Measurements from ENCODE around the gene ANKRD18B.
"Not testable (repeated sequence)": the region's sequence is repeated elsewhere in the genome, so short reads cannot be mapped to it uniquely, and the experiment has no call there.

Gene ANKRD18B

GRCh38 chr9:33489066-33489465, 35.0 kb upstream of the ANKRD18B start:
- H3K9me3 ChIP-seq = no peaks in the 10 kb centered on the region
- H3K36me3 ChIP-seq = no peaks in the 10 kb centered on the region
- H3K27ac ChIP-seq = no peak overlapping the region
- no peaks in the 10 kb centered on the region for H3K4me1 ChIP-seq (ENCODE audit: control insufficient read depth in 1 of 2, insufficient read depth in 1 of 2, low read depth in 1 of 2, low read length in 1 of 2)
- no peaks in the 10 kb centered on the region for H3K27me3 ChIP-seq
- H3K4me3 ChIP-seq (ENCODE audit: low read depth in 1 of 2, low read length in 1 of 2) = no peak overlapping the region
- no peak for TF ChIP-seq CTCF (IDR thresholded peaks at IDR 0.05)

- H3K36me3 ChIP-seq; H3K4me3 ChIP-seq (ENCODE audit: low read depth in 1 of 2, low read length in 1 of 2); H3K9me3 ChIP-seq; H3K27me3 ChIP-seq; H3K27ac ChIP-seq; H3K4me1 ChIP-seq (ENCODE audit: control insufficient read depth in 1 of 2, insufficient read depth in 1 of 2, low read depth in 1 of 2, low read length in 1 of 2): not testable (repeated sequence)
These were observed 30.2 kb upstream of the ANKRD18B start for GRCh38 chr9:33493819-33494218.

DNA sequence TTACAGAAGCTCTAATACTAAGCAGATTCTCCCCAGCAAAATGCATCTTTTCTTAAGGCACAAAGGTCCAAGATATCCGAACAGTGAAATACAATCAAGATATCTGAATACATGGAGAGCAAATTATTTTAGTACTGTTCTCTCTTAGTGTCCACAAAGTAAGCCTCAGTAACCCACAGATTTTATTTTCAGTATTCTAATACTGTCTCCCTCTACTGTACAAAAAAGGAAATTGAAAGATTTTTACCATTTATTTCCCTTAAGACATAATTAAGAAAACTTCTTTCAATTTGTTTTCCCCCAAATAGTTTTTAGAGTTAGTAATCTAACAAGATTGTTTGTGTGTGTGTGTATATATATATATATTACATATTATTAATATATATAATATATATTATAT, 25.7 kb upstream of the ANKRD18B start:
- Histone ChIP-seq H3K4me3 (ENCODE audit: low read depth in 1 of 2, low read length in 1 of 2) (no peak overlapping the region), H3K9me3 (no peaks in the 10 kb centered on the region), H3K4me1 (ENCODE audit: control insufficient read depth in 1 of 2, insufficient read depth in 1 of 2, low read depth in 1 of 2, low read length in 1 of 2) (no peaks in the 10 kb centered on the region), H3K27ac (no peak overlapping the region), H3K36me3 (no peaks in the 10 kb centered on the region), H3K27me3 (no peaks in the 10 kb centered on the region)
- TF ChIP-seq CTCF (IDR thresholded peaks at IDR 0.05) = no peak

- Histone ChIP-seq H3K4me3 (ENCODE audit: low read depth in 1 of 2, low read length in 1 of 2) (no peak overlapping the region), H3K4me1 (ENCODE audit: control insufficient read depth in 1 of 2, insufficient read depth in 1 of 2, low read depth in 1 of 2, low read length in 1 of 2) (no peaks in the 10 kb centered on the region), H3K36me3 (no peaks in the 10 kb centered on the region), H3K27me3 (no peaks in the 10 kb centered on the region), H3K9me3 (no peaks in the 10 kb centered on the region), H3K27ac (no peak overlapping the region)
- no peak for TF ChIP-seq CTCF (IDR thresholded peaks at IDR 0.05)
These were observed 17.3 kb upstream of the ANKRD18B start for GRCh38 chr9:33506626-33507370.

DNA sequence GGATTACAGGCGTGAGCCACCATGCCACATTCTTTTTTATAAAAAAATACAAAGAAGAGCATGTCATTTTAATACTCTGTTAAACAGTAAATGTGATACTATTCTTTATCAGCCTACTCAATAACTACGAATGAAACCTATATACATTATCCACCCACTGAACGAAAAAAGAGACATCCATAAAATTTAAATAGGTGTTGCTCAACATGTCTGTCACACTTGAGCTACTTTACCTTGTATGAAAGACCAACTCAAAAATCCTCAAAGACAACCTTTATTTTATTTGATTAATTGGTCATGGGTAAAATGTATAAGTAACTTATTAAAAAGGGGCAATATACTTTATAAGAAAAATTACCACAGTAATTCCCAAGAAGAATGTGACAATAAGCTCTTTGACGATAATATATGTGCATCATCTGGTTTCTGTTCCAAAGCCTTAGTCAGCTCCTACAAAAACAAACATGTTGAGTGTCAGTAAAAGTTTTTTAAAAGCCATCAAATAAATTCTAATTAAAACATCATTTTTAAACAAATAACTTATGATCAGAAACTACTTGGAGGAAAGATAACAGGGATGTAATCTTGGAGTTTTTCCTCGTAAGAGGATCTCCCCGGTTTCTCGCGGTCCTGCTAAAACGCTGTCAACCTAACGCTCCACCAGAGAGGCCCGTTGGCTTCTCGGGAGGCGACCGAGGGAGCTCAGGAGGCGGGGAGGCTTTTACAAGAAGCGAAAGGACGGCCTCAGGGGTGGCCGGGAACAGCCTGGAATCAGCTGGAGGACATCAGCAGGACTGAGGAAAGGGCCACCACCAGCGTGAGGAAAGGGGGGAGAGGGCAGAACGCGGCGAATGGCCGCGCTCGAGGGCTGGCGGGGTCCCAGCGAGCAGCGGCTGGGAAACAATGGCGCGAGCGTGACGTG, 13.5 kb upstream of the ANKRD18B start:
- Histone ChIP-seq H3K4me1 (ENCODE audit: control insufficient read depth in 1 of 2, insufficient read depth in 1 of 2, low read depth in 1 of 2, low read length in 1 of 2) (no peaks in the 10 kb centered on the region), H3K27ac (no peak overlapping the region), H3K36me3 (no peaks in the 10 kb centered on the region), H3K4me3 (ENCODE audit: low read depth in 1 of 2, low read length in 1 of 2) (peak overlapping the region; percentile 58 to 62), H3K9me3 (no peaks in the 10 kb centered on the region), H3K27me3 (no peaks in the 10 kb centered on the region)
- no peak for TF ChIP-seq CTCF (IDR thresholded peaks at IDR 0.05)

GRCh38 chr9:33511184-33511517, 12.9 kb upstream of the ANKRD18B start:
- H3K27me3 ChIP-seq; H3K36me3 ChIP-seq; H3K27ac ChIP-seq; H3K9me3 ChIP-seq; H3K4me1 ChIP-seq (ENCODE audit: control insufficient read depth in 1 of 2, insufficient read depth in 1 of 2, low read depth in 1 of 2, low read length in 1 of 2): not testable (repeated sequence)
- H3K4me3 ChIP-seq (ENCODE audit: low read depth in 1 of 2, low read length in 1 of 2) = peak overlapping the region; percentile 58 to 62

- H3K9me3 ChIP-seq; H3K4me3 ChIP-seq (ENCODE audit: low read depth in 1 of 2, low read length in 1 of 2); H3K36me3 ChIP-seq; H3K4me1 ChIP-seq (ENCODE audit: control insufficient read depth in 1 of 2, insufficient read depth in 1 of 2, low read depth in 1 of 2, low read length in 1 of 2); H3K27ac ChIP-seq; H3K27me3 ChIP-seq: not testable (repeated sequence)
These were observed 11.5 kb upstream of the ANKRD18B start for GRCh38 chr9:33512535-33512934.

GRCh38 chr9:33515342-33515995, 8.6 kb upstream of the ANKRD18B start:
- H3K4me1 ChIP-seq (ENCODE audit: control insufficient read depth in 1 of 2, insufficient read depth in 1 of 2, low read depth in 1 of 2, low read length in 1 of 2); H3K9me3 ChIP-seq; H3K4me3 ChIP-seq (ENCODE audit: low read depth in 1 of 2, low read length in 1 of 2); H3K36me3 ChIP-seq; H3K27ac ChIP-seq; H3K27me3 ChIP-seq: not testable (repeated sequence)

- H3K27me3 ChIP-seq; H3K36me3 ChIP-seq; H3K4me3 ChIP-seq (ENCODE audit: low read depth in 1 of 2, low read length in 1 of 2); H3K27ac ChIP-seq; H3K9me3 ChIP-seq; H3K4me1 ChIP-seq (ENCODE audit: control insufficient read depth in 1 of 2, insufficient read depth in 1 of 2, low read depth in 1 of 2, low read length in 1 of 2): not testable (repeated sequence)
These were observed 7.7 kb upstream of the ANKRD18B start for GRCh38 chr9:33516397-33516796.

All from neutrophil (primary cell).